Ishikawa (cell line): Measurements from ENCODE around the gene CPLANE1.

Source experiments
- CEBPB ChIP-seq: IDR thresholded peaks from 2 replicates; pipeline ENCODE4 v1.6.1; 2012
- CREB1 ChIP-seq: IDR thresholded peaks from 2 replicates; pipeline ENCODE4 v1.6.1; 2012; ENCODE audit warnings: low read depth
- EGR1 ChIP-seq: IDR thresholded peaks from 2 replicates; pipeline ENCODE4 v1.6.1; 2012
- EP300 ChIP-seq: IDR thresholded peaks from 2 replicates; pipeline ENCODE4 v1.6.1; 2012; ENCODE audit warnings: borderline replicate concordance
- FOXM1 ChIP-seq: IDR thresholded peaks from 2 replicates; pipeline ENCODE4 v1.6.1; 2012; ENCODE audit warnings: low read depth, borderline replicate concordance
- MAX ChIP-seq: IDR thresholded peaks from 2 replicates; pipeline ENCODE4 v1.6.1; 2012
- NFIC ChIP-seq: IDR thresholded peaks from 2 replicates; pipeline ENCODE4 v1.6.1; 2012
- RAD21 ChIP-seq: IDR thresholded peaks from 2 replicates; pipeline ENCODE4 v1.6.1; 2012; ENCODE audit warnings: low read depth
- TAF1 ChIP-seq: IDR thresholded peaks from 2 replicates; pipeline ENCODE4 v1.6.1; 2012; ENCODE audit warnings: low read depth, mild to moderate bottlenecking
- TCF12 ChIP-seq: IDR thresholded peaks from 2 replicates; pipeline ENCODE4 v1.6.1; 2012; ENCODE audit warnings: low read depth
- TEAD4 ChIP-seq: IDR thresholded peaks from 2 replicates; pipeline ENCODE4 v1.6.1; 2012
- USF1 ChIP-seq: IDR thresholded peaks from 2 replicates; pipeline ENCODE4 v1.6.1; 2012
- YY1 ChIP-seq: IDR thresholded peaks from 2 replicates; pipeline ENCODE4 v1.6.1; 2012; ENCODE audit warnings: low read depth
- ZBTB7A ChIP-seq: IDR thresholded peaks from 2 replicates; pipeline ENCODE4 v1.6.1; 2012; ENCODE audit warnings: low read depth
- TF ChIP-seq, protein P1 (sequence below): IDR thresholded peaks from 2 replicates; pipeline ENCODE4 v1.6.1; 2012; ENCODE audit warnings: low read depth, mild to moderate bottlenecking

Gene CPLANE1

GRCh38 chr5:37226377-37226776 is 22.8 kb downstream of the CPLANE1 start:
- TF ChIP-seq YY1 (no peak), TEAD4 (no peak), CREB1 (no peak), ZBTB7A (no peak), RAD21 (no peak), TCF12 (no peak), EP300 (no peak), TAF1 (no peak), EGR1 (no peak), NFIC (no peak), MAX (no peak)
- TF ChIP-seq, protein P1, sequence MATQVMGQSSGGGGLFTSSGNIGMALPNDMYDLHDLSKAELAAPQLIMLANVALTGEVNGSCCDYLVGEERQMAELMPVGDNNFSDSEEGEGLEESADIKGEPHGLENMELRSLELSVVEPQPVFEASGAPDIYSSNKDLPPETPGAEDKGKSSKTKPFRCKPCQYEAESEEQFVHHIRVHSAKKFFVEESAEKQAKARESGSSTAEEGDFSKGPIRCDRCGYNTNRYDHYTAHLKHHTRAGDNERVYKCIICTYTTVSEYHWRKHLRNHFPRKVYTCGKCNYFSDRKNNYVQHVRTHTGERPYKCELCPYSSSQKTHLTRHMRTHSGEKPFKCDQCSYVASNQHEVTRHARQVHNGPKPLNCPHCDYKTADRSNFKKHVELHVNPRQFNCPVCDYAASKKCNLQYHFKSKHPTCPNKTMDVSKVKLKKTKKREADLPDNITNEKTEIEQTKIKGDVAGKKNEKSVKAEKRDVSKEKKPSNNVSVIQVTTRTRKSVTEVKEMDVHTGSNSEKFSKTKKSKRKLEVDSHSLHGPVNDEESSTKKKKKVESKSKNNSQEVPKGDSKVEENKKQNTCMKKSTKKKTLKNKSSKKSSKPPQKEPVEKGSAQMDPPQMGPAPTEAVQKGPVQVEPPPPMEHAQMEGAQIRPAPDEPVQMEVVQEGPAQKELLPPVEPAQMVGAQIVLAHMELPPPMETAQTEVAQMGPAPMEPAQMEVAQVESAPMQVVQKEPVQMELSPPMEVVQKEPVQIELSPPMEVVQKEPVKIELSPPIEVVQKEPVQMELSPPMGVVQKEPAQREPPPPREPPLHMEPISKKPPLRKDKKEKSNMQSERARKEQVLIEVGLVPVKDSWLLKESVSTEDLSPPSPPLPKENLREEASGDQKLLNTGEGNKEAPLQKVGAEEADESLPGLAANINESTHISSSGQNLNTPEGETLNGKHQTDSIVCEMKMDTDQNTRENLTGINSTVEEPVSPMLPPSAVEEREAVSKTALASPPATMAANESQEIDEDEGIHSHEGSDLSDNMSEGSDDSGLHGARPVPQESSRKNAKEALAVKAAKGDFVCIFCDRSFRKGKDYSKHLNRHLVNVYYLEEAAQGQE, result no peak

DNA sequence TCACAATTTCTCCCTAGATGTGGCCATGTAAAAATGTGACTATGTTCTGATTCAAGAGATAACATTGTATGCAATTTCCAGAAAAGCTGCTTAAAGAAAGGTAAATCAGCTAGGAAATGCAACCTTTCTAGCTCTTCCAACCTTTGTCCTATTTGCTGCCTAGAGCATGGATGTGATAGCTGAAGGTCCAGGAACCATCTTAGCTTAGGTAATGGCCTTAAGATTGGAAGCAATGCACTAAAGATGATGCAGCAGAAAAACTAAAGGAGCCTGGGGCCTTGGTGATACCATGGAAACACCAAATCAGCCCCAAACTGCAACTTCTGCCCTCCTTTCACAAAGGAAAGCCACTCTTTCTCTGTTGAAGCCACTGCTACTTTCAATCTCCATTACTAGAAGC is 27.0 kb downstream of the CPLANE1 start:
- TF ChIP-seq MAX, result no peak
- no peak for TF ChIP-seq TEAD4
- no peak for TF ChIP-seq TCF12
- TF ChIP-seq USF1, result no peak
- no peak for TF ChIP-seq NFIC
- TF ChIP-seq YY1, result no peak
- TF ChIP-seq EP300, result no peak
- no peak for TF ChIP-seq EGR1
- TF ChIP-seq FOXM1, result no peak
- no peak for TF ChIP-seq ZBTB7A
- no peak for TF ChIP-seq TAF1
- no peak for TF ChIP-seq RAD21
- no peak for TF ChIP-seq CEBPB
- TF ChIP-seq, protein P1, result no peak
- TF ChIP-seq CREB1, result no peak

GRCh38 chr5:37217976-37218375 is 31.2 kb downstream of the CPLANE1 start:
- no peak for TF ChIP-seq TAF1

- no peak for TF ChIP-seq USF1
- TF ChIP-seq EP300, result no peak
These were observed 34.6 kb downstream of the CPLANE1 start for GRCh38 chr5:37214550-37214949.

- TF ChIP-seq EP300 (no peak), FOXM1 (no peak), MAX (no peak), EGR1 (no peak), CREB1 (no peak), TCF12 (no peak), RAD21 (no peak), TAF1 (no peak), TEAD4 (no peak), NFIC (no peak), YY1 (no peak), USF1 (no peak), ZBTB7A (no peak), CEBPB (no peak)
- TF ChIP-seq, protein P1, result no peak
These were observed 37.1 kb downstream of the CPLANE1 start for GRCh38 chr5:37212096-37212495.
